LNCAP (cell line): ENCODE data around the gene MAP3K7CL.

Source experiments
- TF ChIP-seq, protein P1 (sequence below): fragments of 450-650 bp; IDR thresholded peaks from 2 replicates; pipeline ENCODE4 v1.5.1; 2017; ENCODE audit warnings: mild to moderate bottlenecking

Gene MAP3K7CL

DNA sequence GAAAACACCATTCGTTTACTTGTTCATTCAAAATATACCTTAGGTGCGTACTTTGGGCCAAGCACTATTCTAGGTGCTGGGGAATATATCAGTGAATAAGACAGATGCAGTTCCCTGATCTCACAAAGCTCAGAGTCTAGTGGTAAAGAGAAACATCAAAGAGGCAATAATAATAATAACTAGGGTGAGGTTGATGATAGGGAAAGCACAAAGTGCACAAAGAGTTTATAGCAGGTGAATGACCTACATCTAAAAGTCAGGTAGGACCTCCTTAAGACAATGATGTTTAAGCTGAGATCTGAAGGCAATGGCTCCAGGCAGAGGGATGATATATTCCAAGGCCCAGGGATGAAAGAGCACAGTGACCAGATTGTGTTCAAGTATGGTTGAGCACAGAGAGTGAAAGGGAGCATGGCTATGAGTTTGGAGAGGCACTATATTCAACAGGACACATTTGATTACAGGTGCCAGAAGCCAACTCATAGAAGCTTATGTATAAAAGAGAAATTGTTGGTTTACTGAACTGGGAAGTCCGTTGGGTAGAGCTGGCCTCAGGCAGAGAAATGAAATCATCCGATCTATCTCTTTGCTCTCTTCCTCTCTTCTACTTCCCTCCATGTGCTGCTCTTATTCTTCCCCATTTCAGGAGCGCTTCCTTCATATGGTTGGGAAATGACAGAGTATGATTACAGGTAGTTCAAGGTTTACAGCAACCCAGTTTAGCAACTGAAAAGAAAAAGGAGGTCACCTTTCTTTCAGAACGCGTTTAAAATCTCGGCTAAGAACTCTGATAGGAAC is 34.0 kb upstream of the MAP3K7CL start:
- TF ChIP-seq, protein P1, sequence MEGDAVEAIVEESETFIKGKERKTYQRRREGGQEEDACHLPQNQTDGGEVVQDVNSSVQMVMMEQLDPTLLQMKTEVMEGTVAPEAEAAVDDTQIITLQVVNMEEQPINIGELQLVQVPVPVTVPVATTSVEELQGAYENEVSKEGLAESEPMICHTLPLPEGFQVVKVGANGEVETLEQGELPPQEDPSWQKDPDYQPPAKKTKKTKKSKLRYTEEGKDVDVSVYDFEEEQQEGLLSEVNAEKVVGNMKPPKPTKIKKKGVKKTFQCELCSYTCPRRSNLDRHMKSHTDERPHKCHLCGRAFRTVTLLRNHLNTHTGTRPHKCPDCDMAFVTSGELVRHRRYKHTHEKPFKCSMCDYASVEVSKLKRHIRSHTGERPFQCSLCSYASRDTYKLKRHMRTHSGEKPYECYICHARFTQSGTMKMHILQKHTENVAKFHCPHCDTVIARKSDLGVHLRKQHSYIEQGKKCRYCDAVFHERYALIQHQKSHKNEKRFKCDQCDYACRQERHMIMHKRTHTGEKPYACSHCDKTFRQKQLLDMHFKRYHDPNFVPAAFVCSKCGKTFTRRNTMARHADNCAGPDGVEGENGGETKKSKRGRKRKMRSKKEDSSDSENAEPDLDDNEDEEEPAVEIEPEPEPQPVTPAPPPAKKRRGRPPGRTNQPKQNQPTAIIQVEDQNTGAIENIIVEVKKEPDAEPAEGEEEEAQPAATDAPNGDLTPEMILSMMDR = no peak

DNA sequence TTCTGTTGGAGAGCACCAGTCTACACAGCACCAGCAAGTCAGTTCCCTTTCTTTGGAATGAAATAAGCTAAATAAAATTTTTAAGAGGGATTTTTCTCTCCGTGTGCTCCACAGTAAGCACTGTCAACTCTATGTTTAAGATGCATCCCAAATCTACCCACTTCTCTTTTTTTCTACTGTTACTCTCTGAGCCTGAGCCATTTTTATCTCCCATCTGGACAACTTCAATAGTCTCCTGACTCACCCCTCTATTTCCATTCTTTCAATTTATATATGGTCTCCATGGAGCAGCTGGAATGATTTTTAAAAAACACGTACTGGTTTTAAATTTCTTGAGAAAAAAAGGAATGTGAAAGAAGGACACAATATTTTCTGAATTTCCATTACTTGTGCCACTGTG is 32.3 kb upstream of the MAP3K7CL start:
- TF ChIP-seq, protein P1 = no peak

DNA sequence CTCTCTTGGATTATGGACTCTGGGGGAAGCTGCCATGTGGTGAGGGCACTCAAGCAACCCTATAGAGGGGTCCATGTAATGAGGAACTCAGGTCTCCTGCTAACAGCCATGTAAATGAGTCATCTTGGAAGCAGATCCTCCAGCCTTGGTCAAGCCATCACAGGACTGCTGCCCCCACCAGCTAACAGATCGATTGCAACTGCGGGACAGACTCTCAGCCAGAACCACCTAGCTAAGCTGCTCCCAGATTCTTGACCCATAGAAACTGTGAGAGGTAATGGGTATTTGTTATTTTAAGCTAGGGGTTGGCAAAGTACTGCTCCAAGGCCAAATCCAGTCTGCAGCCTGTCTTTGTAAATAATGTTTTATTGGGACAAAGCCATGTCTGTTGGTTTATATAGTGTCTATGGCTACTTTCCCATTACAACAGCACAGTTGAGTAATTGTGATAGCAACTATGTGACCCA is 27.6 kb upstream of the MAP3K7CL start:
- TF ChIP-seq, protein P1 = no peak

DNA sequence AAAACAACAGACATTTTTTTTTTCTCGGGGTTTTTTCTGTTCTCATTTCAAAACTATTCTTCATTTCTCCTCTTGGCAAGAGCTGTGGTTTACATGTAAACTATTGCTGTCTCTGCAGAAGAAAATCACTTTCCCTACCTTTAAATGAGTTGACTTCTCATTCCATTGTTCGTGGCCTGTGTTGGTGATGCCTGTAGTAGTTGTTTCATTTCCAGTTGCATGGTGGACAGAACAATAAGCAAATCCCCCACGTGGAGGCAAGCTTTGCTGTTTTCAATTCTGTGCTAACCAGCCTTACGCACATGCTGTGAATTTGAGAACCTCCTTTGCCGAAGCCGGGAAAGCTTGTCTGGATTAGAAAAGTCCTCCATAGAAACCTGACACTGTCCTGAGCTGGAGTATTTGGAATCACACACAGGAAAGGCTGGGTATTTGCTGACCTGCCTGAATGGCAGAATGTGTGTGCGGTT is 26.2 kb upstream of the MAP3K7CL start:
- TF ChIP-seq, protein P1 = no peak

DNA sequence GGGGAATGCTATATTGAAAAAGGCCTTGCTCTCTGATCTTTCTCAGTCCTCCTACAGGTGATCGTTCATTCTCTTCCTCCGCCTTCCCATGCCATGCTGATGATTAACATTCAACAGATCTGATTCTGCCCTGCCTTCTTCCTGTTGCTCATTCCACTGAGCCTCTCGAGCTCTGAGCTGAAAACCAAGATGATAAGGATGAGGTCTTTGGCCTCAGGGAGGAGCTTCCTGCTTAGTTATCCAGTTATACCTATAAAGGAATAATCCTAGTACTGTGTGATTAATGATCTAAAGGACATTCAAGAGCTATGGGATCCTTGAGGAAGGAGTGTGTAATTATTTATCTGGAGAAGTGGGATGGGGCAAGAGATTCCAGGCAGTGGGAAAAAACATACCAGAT is 25.2 kb upstream of the MAP3K7CL start:
- TF ChIP-seq, protein P1 = no peak

DNA sequence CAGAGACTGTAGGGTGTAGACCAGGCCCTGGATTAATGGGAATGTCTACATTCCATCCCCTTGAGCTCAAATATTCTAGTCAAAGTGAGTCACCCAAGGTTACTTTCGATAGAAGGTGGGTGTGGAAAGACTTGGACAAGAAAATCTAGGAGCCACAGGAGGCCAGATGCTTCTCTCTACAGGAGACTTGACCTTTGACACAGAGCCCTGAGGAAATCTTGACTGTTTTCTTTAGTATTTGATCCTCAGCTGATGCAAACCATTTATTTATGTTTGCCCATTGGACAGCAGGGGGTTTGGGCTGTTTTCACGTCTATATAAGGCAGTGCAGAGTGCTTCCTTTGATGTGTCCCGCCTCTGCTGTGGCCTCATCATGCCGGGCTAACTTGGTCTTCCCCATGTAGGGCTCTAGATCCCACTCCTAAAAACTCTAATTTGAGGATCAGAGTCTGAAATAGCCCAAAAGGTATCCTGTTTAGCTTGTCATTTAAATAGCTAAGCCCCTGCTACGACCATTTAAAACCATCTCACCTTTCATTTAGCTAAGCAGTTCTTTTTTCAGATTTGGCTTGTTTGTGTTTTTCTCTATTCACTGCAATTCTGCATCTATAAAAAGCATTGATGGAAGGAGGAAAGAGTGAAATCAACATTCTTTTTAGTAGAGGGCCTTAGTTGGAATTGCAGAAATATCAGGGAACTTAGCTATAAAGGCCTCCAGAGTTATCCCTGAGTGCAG is 15.5 kb upstream of the MAP3K7CL start:
- TF ChIP-seq, protein P1 = no peak

DNA sequence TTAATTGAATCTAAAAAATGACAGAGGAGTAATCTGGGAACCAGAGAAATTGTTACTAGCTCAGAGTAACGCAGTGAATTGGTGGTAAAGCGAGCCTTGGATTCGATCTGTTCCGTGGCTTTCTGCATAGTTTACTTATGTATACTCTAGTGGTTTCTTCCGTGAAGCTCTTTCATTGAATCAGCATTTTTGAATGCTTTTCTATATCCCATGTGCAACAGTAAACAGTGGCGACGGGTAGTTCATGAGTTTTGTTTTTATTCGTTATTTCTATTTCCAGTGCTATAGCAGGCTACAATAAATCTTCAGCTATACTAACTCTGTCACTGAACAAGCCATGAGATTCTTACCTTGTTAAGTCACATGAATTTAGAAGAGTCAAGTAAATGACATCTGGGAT is 14.5 kb upstream of the MAP3K7CL start:
- TF ChIP-seq, protein P1 = no peak
